DOHH2 (cell line): Measurements from ENCODE around the gene UTRN.

ENCODE experiments used
- H3F3A ChIP-seq: fragments of 200-600 bp; sonication (generic), shearing (Covaris generic); 2 replicates; pipeline ENCODE4 v1.6.0; 2016; ENCODE audit warnings: antibody characterized with exemption, mild to moderate bottlenecking; ENCODE audit not compliant: control insufficient read depth, insufficient read depth
- H3K27ac ChIP-seq: fragments of 200-600 bp; sonication (generic); 2 replicates; pipeline ENCODE4 v1.5.1; 2014; ENCODE audit warnings: low read depth, mild to moderate bottlenecking, low read length, moderate library complexity
- H3K27me3 ChIP-seq: fragments of 200-600 bp; sonication (generic); 2 replicates; pipeline ENCODE4 v1.6.1; 2014; ENCODE audit warnings: mild to moderate bottlenecking, low read length, mixed read lengths; ENCODE audit not compliant: control insufficient read depth
- H3K36me3 ChIP-seq: fragments of 200-600 bp; sonication (generic); 2 replicates; pipeline ENCODE4 v1.6.1; 2014; ENCODE audit warnings: mild to moderate bottlenecking, low read length, moderate library complexity, mixed read lengths; ENCODE audit not compliant: control insufficient read depth
- H3K4me1 ChIP-seq: fragments of 200-600 bp; sonication (generic); 2 replicates; pipeline ENCODE4 v1.6.1; 2014; ENCODE audit warnings: mild to moderate bottlenecking, low read length, mixed read lengths; ENCODE audit not compliant: control insufficient read depth
- H3K4me2 ChIP-seq: fragments of 200-600 bp; sonication (generic); 2 replicates; pipeline ENCODE4 v1.6.0; 2014; ENCODE audit warnings: mild to moderate bottlenecking, low read length, moderate library complexity
- H3K4me3 ChIP-seq: fragments of 200-600 bp; sonication (generic); 2 replicates; pipeline ENCODE4 v1.5.1; 2014; ENCODE audit warnings: mild to moderate bottlenecking, low read length, mixed read lengths
- H3K79me2 ChIP-seq: fragments of 200-600 bp; sonication (generic); 2 replicates; pipeline ENCODE4 v1.6.1; 2014; ENCODE audit warnings: mild to moderate bottlenecking, low read length, mixed read lengths; ENCODE audit not compliant: control insufficient read depth
- H3K9me2 ChIP-seq: fragments of 200-600 bp; sonication (generic); replicated peaks from 2 replicates; pipeline ENCODE4 v1.6.1; 2014; ENCODE audit warnings: mild to moderate bottlenecking, low read length, mixed read lengths; ENCODE audit not compliant: control insufficient read depth
- H3K9me3 ChIP-seq: fragments of 200-600 bp; sonication (generic); 2 replicates; pipeline ENCODE4 v1.6.1; 2014; ENCODE audit warnings: antibody characterized with exemption, low read length, mixed read lengths; ENCODE audit not compliant: control insufficient read depth, insufficient read depth
- H4K20me1 ChIP-seq: fragments of 200-600 bp; sonication (generic); 2 replicates; pipeline ENCODE4 v1.6.0; 2014; ENCODE audit warnings: low read depth, mild to moderate bottlenecking, antibody characterized with exemption, low read length, moderate library complexity; ENCODE audit not compliant: control insufficient read depth, insufficient read depth
- EZH2phosphoT487 ChIP-seq: fragments of 200-600 bp; sonication (generic); IDR thresholded peaks from 2 replicates; pipeline ENCODE4 v1.6.1; 2017; ENCODE audit warnings: borderline replicate concordance, mild to moderate bottlenecking, antibody characterized with exemption, low read length, moderate library complexity, mixed read lengths
- TF ChIP-seq, protein P1 (sequence below): fragments of 200-600 bp; sonication (generic); IDR thresholded peaks from one replicate; pipeline ENCODE4 v1.5.1; 2014; ENCODE audit warnings: antibody characterized with exemption, mild to moderate bottlenecking, low read depth, low read length; ENCODE audit not compliant: poor library complexity, severe bottlenecking

UTRN gene

DNA sequence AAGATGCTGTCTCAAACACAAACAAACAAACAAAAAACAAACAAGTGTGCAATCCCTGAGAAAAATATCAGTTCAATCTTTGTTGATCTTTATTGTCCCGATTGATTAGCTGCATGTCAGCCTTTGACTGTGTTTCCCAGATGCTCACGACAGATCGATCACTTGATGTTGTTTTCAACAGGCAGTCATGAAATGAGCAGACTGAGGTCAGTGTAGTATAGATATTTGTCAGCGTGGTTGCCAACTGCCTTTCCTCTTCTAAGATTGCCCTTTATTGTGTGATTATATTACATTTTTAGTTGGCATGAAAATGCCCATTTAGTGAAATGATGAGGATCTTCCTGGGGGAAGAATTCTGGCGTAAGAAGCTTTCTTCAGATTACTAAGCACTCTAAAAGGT is 25.6 kb downstream of the UTRN start:
- Histone ChIP-seq H3F3A (no peaks in the 10 kb centered on the region), H3K27ac (no peak overlapping the region), H4K20me1 (no peaks in the 10 kb centered on the region), H3K4me3 (no peak overlapping the region), H3K4me2 (no peak overlapping the region), H3K4me1 (no peaks in the 10 kb centered on the region), H3K27me3 (no peaks in the 10 kb centered on the region; the same call in 1 of the 2 replicates), H3K9me3 (no peaks in the 10 kb centered on the region), H3K36me3 (no peaks in the 10 kb centered on the region), H3K9me2 (no peaks in the 10 kb centered on the region), H3K79me2 (no peaks in the 10 kb centered on the region)
- TF ChIP-seq EZH2phosphoT487 = no peak
- TF ChIP-seq, protein P1, sequence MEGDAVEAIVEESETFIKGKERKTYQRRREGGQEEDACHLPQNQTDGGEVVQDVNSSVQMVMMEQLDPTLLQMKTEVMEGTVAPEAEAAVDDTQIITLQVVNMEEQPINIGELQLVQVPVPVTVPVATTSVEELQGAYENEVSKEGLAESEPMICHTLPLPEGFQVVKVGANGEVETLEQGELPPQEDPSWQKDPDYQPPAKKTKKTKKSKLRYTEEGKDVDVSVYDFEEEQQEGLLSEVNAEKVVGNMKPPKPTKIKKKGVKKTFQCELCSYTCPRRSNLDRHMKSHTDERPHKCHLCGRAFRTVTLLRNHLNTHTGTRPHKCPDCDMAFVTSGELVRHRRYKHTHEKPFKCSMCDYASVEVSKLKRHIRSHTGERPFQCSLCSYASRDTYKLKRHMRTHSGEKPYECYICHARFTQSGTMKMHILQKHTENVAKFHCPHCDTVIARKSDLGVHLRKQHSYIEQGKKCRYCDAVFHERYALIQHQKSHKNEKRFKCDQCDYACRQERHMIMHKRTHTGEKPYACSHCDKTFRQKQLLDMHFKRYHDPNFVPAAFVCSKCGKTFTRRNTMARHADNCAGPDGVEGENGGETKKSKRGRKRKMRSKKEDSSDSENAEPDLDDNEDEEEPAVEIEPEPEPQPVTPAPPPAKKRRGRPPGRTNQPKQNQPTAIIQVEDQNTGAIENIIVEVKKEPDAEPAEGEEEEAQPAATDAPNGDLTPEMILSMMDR = no peak

DNA sequence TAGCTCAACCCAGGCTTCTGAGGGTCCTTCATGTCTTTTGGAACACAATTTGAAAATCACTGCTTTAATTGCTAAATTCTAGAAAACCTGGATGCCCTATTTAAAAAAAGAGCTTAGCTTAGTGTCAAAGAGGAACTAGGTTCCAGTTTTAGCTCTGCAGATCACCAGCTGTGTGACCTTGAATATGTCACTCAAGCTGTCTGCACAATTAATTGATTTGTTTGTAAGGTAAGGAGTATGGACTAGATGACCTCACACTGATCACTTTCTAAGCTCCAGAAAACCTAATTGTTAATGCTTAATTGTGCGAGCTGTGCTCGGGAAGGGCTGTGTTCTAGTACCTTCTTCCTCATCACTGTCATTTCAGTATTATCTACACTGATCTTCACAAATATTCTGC is 26.2 kb downstream of the UTRN start:
- Histone ChIP-seq H3K36me3 (no peaks in the 10 kb centered on the region), H3K9me3 (no peaks in the 10 kb centered on the region), H3K4me1 (no peaks in the 10 kb centered on the region), H3K27me3 (no peaks in the 10 kb centered on the region; the same call in 1 of the 2 replicates), H3K27ac (no peak overlapping the region), H3K4me3 (no peak overlapping the region), H3K4me2 (no peak overlapping the region), H3F3A (no peaks in the 10 kb centered on the region), H3K9me2 (no peaks in the 10 kb centered on the region), H4K20me1 (no peaks in the 10 kb centered on the region), H3K79me2 (no peaks in the 10 kb centered on the region)
- no peak for TF ChIP-seq EZH2phosphoT487
- TF ChIP-seq, protein P1 = no peak

DNA sequence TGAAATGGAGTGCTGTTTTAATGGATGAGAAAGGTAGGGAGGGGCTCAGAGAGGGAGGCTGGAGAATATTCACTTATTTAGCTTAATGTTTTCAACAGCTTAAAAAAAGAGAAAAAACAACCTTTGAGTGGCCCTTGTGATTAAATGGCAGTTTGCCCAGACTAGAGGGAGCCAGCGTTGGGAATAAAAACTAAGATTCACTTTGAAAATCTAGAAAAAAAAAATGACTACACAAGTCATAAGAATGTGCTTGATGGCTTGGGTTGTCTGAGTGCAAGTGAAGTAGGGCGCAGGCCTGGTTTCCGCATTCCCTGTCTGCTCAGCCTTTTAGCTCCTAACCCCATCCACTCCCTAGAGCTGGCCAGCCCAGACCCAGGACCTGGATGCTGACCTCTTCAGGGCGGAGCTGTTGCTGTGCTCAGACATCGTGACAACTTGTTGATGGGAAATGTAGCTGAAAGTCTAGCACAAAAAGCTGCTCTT is 28.9 kb downstream of the UTRN start:
- Histone ChIP-seq H4K20me1 (no peaks in the 10 kb centered on the region), H3K9me2 (no peaks in the 10 kb centered on the region), H3K4me3 (no peak overlapping the region), H3K79me2 (no peaks in the 10 kb centered on the region), H3K4me1 (no peaks in the 10 kb centered on the region), H3K36me3 (no peaks in the 10 kb centered on the region), H3F3A (no peaks in the 10 kb centered on the region), H3K27ac (no peak overlapping the region), H3K4me2 (no peak overlapping the region), H3K9me3 (no peaks in the 10 kb centered on the region), H3K27me3 (no peaks in the 10 kb centered on the region)
- TF ChIP-seq EZH2phosphoT487 = no peak
- TF ChIP-seq, protein P1 = no peak

DNA sequence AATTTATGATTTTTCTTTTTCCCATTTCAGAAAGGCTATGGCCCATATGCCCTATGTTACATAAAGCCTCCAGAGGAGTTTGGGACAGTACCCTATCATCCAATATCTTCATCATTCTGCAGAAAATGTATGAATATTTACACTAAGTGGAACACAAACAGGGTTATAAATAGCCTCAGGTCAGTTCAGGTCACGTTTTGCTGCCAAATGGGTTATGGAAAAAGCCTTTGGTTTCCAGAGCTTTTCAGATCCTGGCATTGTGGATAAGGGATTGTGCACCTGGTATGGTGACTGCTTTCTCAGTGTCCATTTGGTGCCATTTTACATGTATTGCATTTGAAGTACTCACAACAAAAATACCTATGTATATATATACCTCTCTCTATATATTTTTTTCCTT is 29.4 kb downstream of the UTRN start:
- H3K27ac ChIP-seq = no peak overlapping the region
- no peaks in the 10 kb centered on the region for H3K9me3 ChIP-seq
- no peaks in the 10 kb centered on the region for H3K4me1 ChIP-seq
- H4K20me1 ChIP-seq = no peaks in the 10 kb centered on the region
- no peak overlapping the region for H3K4me2 ChIP-seq
- no peak for TF ChIP-seq EZH2phosphoT487
- TF ChIP-seq, protein P1 = no peak
- H3K79me2 ChIP-seq = no peaks in the 10 kb centered on the region
- no peak overlapping the region for H3K4me3 ChIP-seq
- no peaks in the 10 kb centered on the region for H3K27me3 ChIP-seq
- H3K9me2 ChIP-seq = no peaks in the 10 kb centered on the region
- H3K36me3 ChIP-seq = no peaks in the 10 kb centered on the region
- no peaks in the 10 kb centered on the region for H3F3A ChIP-seq
